Heart left ventricle (tissue), 13 donors: Measurements from ENCODE around the gene NUDT5.

Source experiments
- CTCF ChIP-seq, 12 donors: fragments of 200-600 bp; sonication (generic) in 4 of 12; IDR thresholded peaks; one replicate each; pipeline versions ENCODE4 v1.5.0 to v1.8.0; 2018 to 2022; ENCODE audit warnings: antibody characterized with exemption in 12 of 12, mild to moderate bottlenecking in 5 of 12
- POLR2A ChIP-seq, 2 donors: fragments of 450-650 bp; IDR thresholded peaks; one replicate each; pipeline ENCODE4 v1.6.1; 2017; ENCODE audit warnings: antibody characterized with exemption in 2 of 2, mild to moderate bottlenecking in 2 of 2, moderate library complexity in 2 of 2
- donor health status: ischemic (EF 13 %, LVEDD 7.1; RV severe dilation, severe dysfunction).
- donor health status: DM: no; HTN: yes; CAD: no.
- donor health status: DM: no; HTN: no; CAD: no.
- donor health status: ischemic (EF 25% LVEDD 6.9; RV normal size, moderate dysfunction).
- donor health status: ischemic (EF 25% LVEDD 5.7; RV mildly dilated, moderate dysfunction).
- donor health status: ischemic (EF 35%, LVEDD 5.7; RV mildly dilated, moderate dysfunction).
- donor health status: nonischemic (EF 11% LVEDD 7.7; RV severe dilation, severe dysfunction).
- donor health status: DM: yes; HTN: yes; CAD: no.
- donor health status: PGD.
- donor health status: ischemic (EF 29% LVEDD 5.4; RV normal size, mild dysfunction).
- donor health status: nonischemic (EF 23%, LVEDD 6.1; RV moderate dilation, normal function).

GRCh38 chr10:12179606-12180170, 16.0 kb downstream of the NUDT5 start:
- TF ChIP-seq POLR2A (IDR thresholded peaks at IDR 0.05) (no peak), CTCF (IDR thresholded peaks at IDR 0.05) (no peak)
